GM10266 (cell line): ENCODE data around the gene MLYCD.

Source experiments
- DNase-seq: peaks from one replicate; pipeline ENCODE4 v3.0.0; 2012; ENCODE audit errors: extremely low spot score
- TF ChIP-seq, protein P1 (sequence below): IDR thresholded peaks from 2 replicates; pipeline ENCODE4 v1.5.1; 2012; ENCODE audit warnings: mild to moderate bottlenecking, low read depth; ENCODE audit not compliant: control insufficient read depth, insufficient read depth; ENCODE audit errors: missing control alignments

The MLYCD gene

DNA sequence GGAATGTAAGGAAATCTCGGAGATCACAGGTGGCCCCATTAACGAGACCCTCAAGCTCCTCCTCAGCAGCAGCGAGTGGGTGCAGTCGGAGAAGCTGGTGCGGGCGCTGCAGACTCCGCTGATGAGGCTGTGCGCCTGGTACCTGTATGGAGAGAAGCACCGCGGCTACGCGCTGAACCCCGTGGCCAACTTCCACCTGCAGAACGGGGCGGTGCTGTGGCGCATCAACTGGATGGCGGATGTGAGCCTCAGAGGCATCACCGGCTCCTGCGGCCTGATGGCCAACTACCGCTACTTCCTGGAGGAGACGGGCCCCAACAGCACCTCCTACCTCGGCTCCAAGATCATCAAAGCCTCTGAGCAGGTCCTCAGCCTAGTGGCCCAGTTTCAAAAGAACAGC is 16.2 kb downstream of the MLYCD start:
- DNase-seq: no peak
- TF ChIP-seq, protein P1, sequence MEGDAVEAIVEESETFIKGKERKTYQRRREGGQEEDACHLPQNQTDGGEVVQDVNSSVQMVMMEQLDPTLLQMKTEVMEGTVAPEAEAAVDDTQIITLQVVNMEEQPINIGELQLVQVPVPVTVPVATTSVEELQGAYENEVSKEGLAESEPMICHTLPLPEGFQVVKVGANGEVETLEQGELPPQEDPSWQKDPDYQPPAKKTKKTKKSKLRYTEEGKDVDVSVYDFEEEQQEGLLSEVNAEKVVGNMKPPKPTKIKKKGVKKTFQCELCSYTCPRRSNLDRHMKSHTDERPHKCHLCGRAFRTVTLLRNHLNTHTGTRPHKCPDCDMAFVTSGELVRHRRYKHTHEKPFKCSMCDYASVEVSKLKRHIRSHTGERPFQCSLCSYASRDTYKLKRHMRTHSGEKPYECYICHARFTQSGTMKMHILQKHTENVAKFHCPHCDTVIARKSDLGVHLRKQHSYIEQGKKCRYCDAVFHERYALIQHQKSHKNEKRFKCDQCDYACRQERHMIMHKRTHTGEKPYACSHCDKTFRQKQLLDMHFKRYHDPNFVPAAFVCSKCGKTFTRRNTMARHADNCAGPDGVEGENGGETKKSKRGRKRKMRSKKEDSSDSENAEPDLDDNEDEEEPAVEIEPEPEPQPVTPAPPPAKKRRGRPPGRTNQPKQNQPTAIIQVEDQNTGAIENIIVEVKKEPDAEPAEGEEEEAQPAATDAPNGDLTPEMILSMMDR: no peak

DNA sequence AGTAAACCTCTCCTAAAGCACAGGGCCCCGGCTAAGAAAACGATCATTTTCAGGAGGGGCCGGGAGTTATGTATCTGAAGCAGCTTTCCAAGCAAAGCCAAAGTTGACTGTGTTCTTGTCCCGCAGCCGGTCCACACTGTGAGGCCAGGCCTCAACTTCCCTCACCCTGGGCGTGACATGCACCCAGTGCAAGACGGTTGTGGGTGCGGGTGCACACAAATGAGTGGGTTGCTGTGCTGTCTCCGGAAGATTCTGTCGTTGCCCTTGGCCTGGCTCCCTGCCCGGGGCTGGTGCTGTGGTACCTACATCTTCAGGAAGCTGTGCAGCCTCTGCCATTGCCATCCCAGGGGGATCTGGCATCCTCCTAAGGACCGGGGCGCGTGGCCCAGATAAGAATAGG is 16.6 kb downstream of the MLYCD start:
- DNase-seq: no peak

DNA sequence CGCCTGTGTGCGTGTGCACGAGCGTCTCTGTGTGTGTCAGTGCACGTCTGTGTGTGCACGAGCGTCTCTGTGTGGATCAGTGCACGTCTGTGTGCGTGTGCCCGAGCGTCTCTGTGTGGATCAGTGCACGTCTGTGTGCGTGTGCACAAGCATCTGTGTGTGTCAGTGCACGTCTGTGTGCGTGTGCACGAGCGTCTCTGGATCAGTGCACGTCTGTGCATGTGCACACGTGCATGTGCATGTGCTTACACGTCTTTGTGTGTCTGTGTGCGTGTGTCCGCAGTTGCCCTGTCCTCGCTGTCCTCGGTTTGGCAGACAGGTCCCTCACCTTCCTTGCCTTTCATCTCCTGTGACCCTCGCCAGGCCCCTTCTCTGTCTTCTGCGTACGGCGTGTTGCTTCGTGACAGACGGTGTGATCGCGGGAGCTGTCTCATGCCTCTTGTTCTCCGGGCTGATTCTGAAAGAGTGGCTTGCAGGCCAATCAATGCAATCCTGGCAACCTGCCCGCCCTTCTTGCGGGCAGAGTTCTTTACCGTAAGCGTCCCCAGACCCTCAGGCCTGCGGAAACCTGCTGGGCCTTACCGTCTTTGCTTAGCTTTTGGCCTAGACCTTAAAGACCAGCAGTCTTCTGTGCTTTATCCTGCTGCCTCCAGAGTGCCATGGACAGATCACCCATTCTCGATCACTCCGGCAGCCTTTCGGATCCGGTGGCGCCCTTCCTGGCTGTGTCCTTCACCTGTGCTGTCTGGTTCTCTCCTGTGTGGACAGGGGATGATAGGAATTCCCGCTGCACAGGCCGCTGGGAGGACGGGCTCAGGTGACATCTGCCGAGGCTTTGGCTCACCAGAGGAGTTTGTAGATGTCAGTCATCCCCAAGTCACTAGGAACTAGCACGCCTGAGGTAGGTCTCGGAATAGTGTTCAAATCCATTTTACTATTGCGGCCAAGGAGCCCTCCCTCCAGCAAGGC is 18.5 kb downstream of the MLYCD start:
- no peak for DNase-seq
- TF ChIP-seq, protein P1: no peak

More for the DNA sequence above, 16.6 kb downstream of the MLYCD start:
- TF ChIP-seq, protein P1: no peak

DNA sequence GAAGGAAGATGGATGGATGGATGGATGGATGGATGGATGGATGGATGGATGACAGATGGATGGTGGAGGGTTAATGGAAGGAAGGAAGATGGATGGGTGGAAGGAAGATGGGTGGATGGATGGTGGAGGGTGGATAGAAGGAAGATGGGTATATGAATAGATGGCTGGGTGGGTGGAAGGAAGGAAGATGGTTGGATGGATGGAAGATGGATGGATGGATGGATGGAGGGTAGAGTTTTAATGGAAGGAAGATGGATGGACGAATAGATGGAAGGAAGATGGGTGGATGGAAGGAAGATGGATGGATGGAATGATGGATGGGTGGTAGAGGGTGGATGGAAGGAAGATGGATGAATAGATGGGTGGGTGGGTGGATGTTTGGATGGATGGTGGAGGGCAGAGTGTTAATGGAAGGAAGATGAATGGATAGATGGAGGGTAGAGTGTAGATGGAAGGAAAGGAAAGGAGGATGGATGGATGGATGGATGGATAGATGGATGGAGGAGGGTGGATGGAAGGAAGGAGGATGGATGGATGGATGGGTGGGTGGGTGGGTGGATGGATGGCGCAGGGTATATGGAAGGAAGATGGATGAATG is 22.1 kb downstream of the MLYCD start:
- DNase-seq: no peak
- TF ChIP-seq, protein P1: no peak

DNA sequence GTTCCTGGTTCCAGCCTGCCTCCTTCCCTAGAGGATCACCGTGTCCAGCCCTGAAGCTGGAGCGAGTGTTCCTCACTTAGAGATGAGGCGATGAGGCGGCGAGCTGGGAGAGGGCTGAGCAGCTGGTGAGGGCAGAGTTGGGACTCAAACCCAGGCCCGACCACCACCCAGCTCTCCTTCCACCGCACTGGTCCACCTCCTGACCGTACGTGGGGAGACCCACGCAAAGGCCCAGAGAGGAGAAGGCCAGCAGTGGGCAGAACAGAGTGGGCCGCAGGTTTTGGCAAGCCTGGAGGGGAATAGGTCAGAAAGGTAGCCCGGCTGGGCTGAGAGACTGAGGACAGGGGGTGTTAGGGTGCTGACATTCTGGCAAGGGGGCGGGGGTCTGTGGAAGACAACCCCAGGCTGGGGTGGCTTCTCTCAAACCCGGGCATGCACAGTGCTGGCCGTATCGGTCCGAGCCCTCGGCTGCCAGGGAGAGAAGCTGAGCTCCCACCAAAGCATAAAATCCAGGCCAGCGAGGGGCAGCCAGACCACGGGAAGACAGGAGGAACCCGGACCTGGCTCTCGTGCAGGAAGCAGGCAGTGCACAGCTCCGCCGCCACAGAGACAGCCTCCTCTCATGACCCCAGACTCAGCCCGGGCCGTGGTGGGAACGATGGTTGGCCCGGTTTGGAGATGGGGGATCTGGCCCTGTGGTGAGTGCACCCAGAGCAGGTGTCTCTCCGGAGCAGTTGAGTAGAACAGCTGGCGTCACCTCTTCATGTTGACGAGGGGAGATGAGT is 24.9 kb downstream of the MLYCD start:
- DNase-seq: no peak

DNA sequence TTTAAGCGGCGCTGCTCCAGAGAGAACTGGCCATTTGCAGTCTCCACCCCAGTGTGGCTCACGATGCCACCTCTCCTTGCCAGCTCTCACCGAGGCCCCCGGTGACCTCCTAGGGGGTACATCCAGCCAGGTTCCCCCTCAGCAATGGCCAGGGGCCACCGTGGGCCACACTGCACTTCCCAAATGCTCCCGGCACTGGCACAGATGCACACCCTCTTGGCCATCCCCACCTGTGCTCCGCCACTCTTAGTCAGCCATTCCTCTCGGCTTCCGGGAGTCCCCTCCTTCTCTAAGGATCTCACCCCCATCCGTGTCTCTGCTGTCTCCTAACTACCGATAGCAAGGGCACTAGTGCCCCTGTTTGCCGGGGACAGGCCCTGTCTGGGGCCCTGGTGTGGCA is 25.8 kb downstream of the MLYCD start:
- TF ChIP-seq, protein P1: no peak
- no peak for DNase-seq

More for the DNA sequence above, 24.9 kb downstream of the MLYCD start:
- TF ChIP-seq, protein P1: no peak
